ENCODE measurements around the gene PHB1.
"Not testable (repeated sequence)": the region's sequence is repeated elsewhere in the genome, so short reads cannot be mapped to it uniquely, and the experiment has no call there.

The PHB1 gene

GRCh38 chr17:49372425-49372824 is 42.3 kb downstream of the PHB1 start:
- DNase-seq, result no peak

DNA sequence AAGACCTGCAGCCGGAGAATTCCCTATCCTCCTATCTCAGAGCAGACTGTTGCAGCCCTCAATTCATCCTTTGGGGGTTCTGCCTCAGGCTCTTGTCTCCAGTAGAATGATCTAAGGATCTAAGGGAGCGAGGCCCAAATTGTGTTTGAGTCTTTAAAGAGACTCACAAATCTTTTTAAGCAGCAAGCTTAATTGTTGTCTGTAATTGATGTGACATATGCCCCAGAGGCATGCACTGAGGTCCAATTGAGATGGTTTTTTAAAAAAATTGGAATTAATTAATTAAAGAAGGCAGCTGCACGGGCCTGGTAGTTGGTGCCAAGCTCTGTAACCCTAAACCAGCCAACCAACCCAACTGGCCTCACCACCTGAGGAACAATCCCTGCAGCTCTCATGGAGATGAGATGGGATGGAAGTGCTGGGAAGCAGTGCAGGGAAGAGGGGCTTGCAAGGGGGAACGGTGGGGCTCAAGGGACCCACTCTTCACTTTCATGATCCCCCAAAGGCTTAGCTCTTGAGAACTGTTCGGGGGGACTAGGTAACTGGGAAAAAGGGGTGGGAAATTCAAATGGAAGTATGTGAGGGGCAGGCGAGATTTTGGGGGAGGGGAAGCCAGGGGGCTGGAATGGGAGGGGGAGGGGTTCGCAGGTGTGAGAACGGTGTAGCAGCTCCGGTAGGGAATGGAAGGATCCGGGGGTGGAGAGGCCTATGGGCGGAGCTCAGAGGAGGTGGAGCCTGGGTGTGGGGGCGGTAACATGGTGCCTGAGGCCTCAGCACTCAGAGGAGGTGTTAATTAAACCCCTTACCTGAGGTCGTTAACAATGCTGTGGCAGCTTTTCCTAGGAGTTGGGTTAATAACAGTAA is 43.5 kb downstream of the PHB1 start:
- DNase-seq, result no peak

GRCh38 chr17:49369760-49370159 is 44.9 kb downstream of the PHB1 start:
- DNase-seq, result no peak

- DNase-seq, result no peak
These were observed 45.6 kb downstream of the PHB1 start for GRCh38 chr17:49369089-49369488.

DNA sequence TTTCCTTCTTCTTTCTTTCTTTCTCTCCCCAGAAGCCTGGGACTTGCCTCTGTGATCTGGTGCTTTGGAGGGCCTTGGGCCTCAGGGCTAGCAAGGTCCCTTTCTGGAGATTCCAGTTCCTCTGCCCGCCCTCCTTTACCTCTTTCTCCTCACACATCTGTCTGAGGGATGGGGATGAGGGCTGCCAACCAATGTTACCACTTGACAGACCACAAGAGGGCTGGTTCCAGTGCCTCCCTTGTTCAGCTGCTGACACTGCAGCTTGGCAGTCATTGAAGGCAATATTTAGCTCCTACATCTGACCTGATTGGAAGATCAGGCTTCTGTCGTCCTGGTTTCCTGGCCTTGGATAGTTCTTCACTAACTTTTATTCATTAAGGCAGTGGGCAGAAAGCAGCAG is 49.0 kb downstream of the PHB1 start:
- no peak for DNase-seq

GRCh38 chr17:49365126-49365525 is 49.6 kb downstream of the PHB1 start:
- DNase-seq, result not testable (repeated sequence)

GRCh38 chr17:49364119-49364518 is 50.6 kb downstream of the PHB1 start:
- DNase-seq, result no peak

GRCh38 chr17:49363251-49363650 is 51.4 kb downstream of the PHB1 start:
- DNase-seq, result no peak

DNA sequence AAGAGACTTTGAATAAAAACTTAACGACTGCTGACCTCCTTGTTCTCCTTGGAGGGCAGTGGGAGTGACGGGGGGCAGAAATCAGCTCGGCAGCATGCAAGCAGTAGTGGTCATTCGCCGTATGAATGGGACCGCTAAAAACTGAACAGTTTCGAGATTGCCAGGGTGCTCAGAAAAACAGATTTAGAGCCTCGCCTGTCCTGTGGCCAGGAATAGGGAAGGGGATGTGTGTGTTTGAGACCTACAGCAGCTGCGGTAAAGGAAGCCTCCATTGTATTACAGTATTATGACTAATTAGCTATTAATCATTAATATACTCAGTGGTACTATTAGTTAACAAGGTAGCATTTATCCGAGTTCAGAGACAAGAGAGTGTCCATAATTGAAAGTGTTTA is 52.0 kb downstream of the PHB1 start:
- no peak for DNase-seq

DNA sequence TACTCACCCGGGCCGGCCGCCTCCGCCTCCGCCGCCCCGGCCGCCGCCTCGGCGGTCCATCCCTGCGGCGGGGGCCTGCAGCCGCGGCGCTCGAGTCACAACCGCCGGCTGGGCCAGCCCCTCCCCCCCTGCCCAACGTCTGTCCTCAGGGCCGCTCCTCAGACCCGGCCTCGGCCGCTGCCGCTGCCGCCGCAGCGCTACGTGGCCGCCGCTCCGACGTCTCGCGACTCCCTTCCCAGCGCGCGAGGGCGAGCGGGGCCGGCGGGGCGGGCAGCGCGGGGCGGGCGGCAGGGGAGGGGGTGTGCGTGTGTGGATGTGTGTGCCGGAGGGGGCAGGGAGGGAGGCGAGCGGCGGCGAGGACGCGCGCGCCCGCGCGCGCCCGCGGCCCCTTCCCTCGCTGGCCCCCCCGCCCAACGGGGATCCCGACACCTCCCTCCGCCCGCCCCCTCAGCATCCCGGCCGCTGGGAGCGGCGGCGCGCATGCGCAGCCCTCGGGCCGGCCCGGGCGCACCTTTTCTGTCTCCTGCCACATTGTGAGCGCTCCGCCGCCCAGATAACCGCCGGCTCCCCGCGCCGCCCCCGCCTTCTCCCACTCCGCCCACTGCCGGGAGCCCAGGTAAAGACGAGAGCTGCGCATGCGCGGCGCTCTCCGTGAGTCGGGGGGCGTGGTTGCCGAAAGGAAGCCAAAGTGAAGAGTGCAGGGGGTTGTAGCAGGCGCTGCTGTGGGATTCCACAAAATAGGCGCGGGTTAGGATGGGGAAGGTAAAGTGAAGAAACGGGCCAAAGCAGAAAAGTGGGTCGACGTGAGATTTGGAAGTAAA is 52.6 kb downstream of the PHB1 start, which contains the start of gene ZNF652:
ZNF652 (minus strand) TSS at position 349 of the 821 bp plus-strand sequence. CDS start 44,525 bp downstream, outside the sequence.
- peak; percentile 87 for DNase-seq

GRCh38 chr17:49361129-49361901 is 53.4 kb downstream of the PHB1 start:
- DNase-seq, result peak; percentile 33

DNA sequence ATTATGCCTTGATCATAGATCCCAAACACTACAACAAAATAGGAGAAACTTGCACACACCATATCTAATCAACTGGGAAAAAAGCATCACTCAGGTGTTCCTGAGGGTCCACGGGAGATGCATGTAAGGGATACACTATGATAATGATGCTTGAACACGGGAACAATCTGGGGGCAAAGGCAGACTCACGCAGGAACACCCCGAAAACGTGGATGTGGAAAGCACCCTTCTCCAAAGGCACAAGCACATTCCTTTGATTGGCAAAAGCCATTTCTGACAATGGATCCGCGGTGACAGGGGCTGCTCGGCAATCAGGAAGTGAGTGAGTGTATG is 53.9 kb downstream of the PHB1 start:
- DNase-seq, result no peak

DNA sequence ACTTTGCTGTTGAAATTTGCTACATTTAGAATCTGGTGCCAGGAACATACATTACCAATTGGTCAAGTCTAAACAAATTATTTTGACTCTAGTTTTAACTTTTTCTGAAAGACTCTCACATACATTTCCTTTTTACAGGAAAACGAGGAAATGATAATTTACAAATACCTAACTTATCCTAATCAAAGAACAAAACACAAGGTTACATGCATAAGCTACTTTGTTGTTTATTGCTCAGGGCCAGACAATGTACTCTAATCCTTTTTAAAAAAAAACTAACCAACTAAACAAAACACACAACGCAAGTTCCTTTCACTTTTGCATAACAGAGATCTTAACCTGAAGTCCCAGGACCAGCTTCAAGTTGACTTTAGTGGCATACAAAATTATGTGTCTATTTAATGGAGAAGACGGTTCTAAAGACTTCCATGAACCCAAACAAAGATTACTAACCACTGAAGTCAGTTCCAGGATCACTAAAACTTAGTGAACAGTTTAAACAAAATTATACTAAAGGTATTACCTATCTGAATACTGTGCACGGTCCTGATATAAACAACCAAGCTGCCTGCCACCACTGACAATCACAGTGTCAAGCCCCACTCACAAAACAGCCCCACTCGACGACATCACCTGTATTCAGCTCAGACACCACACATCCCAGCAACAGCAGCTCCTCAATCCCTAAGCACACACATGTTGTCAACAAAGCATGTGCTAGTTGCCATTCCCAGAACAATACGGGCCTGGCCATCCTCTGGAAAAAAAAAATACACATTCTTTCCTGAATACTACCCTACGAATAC is 54.5 kb downstream of the PHB1 start:
- DNase-seq, result no peak

DNA sequence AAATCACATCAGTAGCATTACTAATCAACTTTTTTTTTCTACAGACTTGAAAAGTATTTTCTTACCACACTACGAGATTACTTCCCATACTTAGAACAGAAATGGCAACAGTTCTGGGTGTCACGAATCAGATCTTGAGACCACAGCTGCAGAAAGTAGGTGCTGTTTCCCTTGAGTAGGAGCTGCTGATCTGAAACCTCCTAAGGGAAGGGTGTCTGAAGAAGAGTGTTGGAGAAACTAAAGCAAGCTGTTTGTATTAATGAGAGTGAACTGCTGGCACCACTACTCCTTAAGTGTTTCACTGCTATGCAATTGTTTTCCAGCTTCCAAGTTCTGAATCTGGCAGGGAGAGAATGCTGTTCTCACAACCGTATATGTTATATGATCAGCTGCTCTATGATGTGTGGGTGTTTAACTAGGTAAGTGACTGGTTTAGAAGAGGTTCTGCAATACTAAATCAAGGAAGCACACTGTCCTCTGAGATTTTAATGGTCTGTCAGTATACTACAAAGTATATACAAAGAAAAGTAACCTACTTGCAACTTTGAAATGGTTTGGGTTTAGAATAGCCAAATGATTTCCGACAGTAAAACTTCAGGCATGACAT is 55.9 kb downstream of the PHB1 start:
- DNase-seq, result no peak

GRCh38 chr17:49357516-49357915 is 57.2 kb downstream of the PHB1 start:
- DNase-seq, result no peak

DNA sequence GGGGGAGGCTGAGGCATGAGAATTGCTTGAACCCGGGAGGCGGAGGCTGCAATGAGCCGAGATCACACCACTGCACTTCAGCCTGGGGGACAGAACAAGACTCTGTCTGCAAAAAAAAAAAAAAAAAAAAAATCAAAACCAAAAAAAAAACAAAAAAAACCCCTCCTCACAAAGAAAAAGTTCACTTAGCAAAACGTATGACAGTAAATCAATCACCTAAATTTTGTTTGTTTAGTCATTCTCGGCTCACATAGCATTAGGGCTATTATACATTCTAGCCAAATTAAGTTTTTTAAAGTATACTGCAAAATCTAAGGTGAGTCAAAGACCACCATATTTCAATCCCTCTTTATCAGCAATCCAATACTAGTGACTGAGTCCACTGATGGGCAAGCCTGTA is 58.4 kb downstream of the PHB1 start:
- DNase-seq, result no peak
